Left renal cortex interstitium (tissue), 4 donors: ENCODE results near the gene ZBTB7C. TPM values are rescaled to one million over a fixed set of nuclear protein-coding genes. Genes with fewer than 3 reads are reported as not detected.
"Not testable (repeated sequence)": the region's sequence is repeated elsewhere in the genome, so short reads cannot be mapped to it uniquely, and the experiment has no call there.

ENCODE experiments used
- DNase-seq, 4 donors: peaks; one replicate each; pipeline ENCODE4 v3.0.0-alpha.2; 2013; ENCODE audit warnings: low read depth in 4 of 4, low spot score in 2 of 4, missing footprints in 1 of 4
- polyA plus RNA-seq, 4 donors: library from polyadenylated mRNA; unstranded; fragments of 120-200 nt; gene quantifications; one replicate each; pipeline ENCODE4 v1.2.1, GENCODE V29; 2013; ENCODE audit not compliant: insufficient read length in 4 of 4

The ZBTB7C gene
- polyA plus RNA-seq, 4 donors: 12.6 to 18.4 (median 15.7) TPM

- no peak for DNase-seq
Observed at GRCh38 chr18:48308027-48308635, 101.1 kb downstream of the ZBTB7C start.

GRCh38 chr18:48306838-48307237 is 102.3 kb downstream of the ZBTB7C start:
- no peak for DNase-seq

GRCh38 chr18:48304906-48305693 is 104.1 kb downstream of the ZBTB7C start:
- no peak for DNase-seq

- DNase-seq: no peak
Observed at GRCh38 chr18:48303883-48304282, 105.3 kb downstream of the ZBTB7C start.

- DNase-seq: no peak
Observed at GRCh38 chr18:48302736-48303135, 106.4 kb downstream of the ZBTB7C start.

- no peak for DNase-seq
Observed at GRCh38 chr18:48300463-48300961, 108.7 kb downstream of the ZBTB7C start.

GRCh38 chr18:48297139-48297538 is 112.0 kb downstream of the ZBTB7C start:
- DNase-seq: no peak

GRCh38 chr18:48296581-48296980 is 112.6 kb downstream of the ZBTB7C start:
- DNase-seq: no peak

- no peak for DNase-seq
Observed at GRCh38 chr18:48295586-48296311, 113.4 kb downstream of the ZBTB7C start.

- DNase-seq: no peak
Observed at GRCh38 chr18:48294899-48295585, 114.1 kb downstream of the ZBTB7C start.

GRCh38 chr18:48293954-48294898 is 115.0 kb downstream of the ZBTB7C start:
- no peak for DNase-seq

GRCh38 chr18:48292782-48293424 is 116.3 kb downstream of the ZBTB7C start:
- no peak for DNase-seq

GRCh38 chr18:48292229-48292628 is 117.0 kb downstream of the ZBTB7C start:
- no peak for DNase-seq

GRCh38 chr18:48290162-48290926 is 118.8 kb downstream of the ZBTB7C start:
- DNase-seq: no peak

- DNase-seq: no peak
Observed at GRCh38 chr18:48284743-48285142, 124.4 kb downstream of the ZBTB7C start.

GRCh38 chr18:48284011-48284410 is 125.2 kb downstream of the ZBTB7C start:
- DNase-seq: not testable (repeated sequence)

- DNase-seq: not testable (repeated sequence)
Observed at GRCh38 chr18:48281460-48281859, 127.7 kb downstream of the ZBTB7C start.

GRCh38 chr18:48279312-48279711 is 129.9 kb downstream of the ZBTB7C start:
- DNase-seq: no peak
